ENCODE results near the gene GRIFIN.

Gene GRIFIN

GRCh38 chr7:2508327-2509215, 32.4 kb upstream of the GRIFIN start:
- no peak overlapping the region for H3K4me3 ChIP-seq (ENCODE audit: low read length)
- peak; percentile 64 for DNase-seq (ENCODE audit: low read depth)

GRCh38 chr7:2507917-2508306, 31.7 kb upstream of the GRIFIN start:
- no peak for TF ChIP-seq CTCF (IDR thresholded peaks at IDR 0.05; ENCODE audit: insufficient read depth, low read depth, low read length, missing control alignments)
- no peak overlapping the region for H3K4me3 ChIP-seq (ENCODE audit: low read length)
- no peak for DNase-seq (ENCODE audit: low read depth)

More at GRCh38 chr7:2508327-2509215, 32.4 kb upstream of the GRIFIN start:
- TF ChIP-seq CTCF (IDR thresholded peaks at IDR 0.05; ENCODE audit: insufficient read depth, low read depth, low read length, missing control alignments) = no peak

- TF ChIP-seq CTCF (IDR thresholded peaks at IDR 0.05; ENCODE audit: insufficient read depth, low read depth, low read length, missing control alignments) = no peak
- DNase-seq (ENCODE audit: low read depth) = no peak
- no peak overlapping the region for H3K4me3 ChIP-seq (ENCODE audit: low read length)
Measured at GRCh38 chr7:2507208-2507916, 31.2 kb upstream of the GRIFIN start.

- no peak for DNase-seq (ENCODE audit: low read depth)
- TF ChIP-seq CTCF (IDR thresholded peaks at IDR 0.05; ENCODE audit: insufficient read depth, low read depth, low read length, missing control alignments) = no peak
- no peak overlapping the region for H3K4me3 ChIP-seq (ENCODE audit: low read length)
Measured at GRCh38 chr7:2505401-2505800, 29.2 kb upstream of the GRIFIN start.

- TF ChIP-seq CTCF (IDR thresholded peaks at IDR 0.05; ENCODE audit: insufficient read depth, low read depth, low read length, missing control alignments) = no peak
- no peak overlapping the region for H3K4me3 ChIP-seq (ENCODE audit: low read length)
- no peak for DNase-seq (ENCODE audit: low read depth)
Measured at GRCh38 chr7:2504889-2505375, 28.7 kb upstream of the GRIFIN start.

- no peak overlapping the region for H3K4me3 ChIP-seq (ENCODE audit: low read length)
- no peak for TF ChIP-seq CTCF (IDR thresholded peaks at IDR 0.05; ENCODE audit: insufficient read depth, low read depth, low read length, missing control alignments)
- DNase-seq (ENCODE audit: low read depth) = no peak
Measured at GRCh38 chr7:2504128-2504888, 28.1 kb upstream of the GRIFIN start.

Measured in epithelial cell of esophagus (primary cell).